ENCODE measurements around the gene CCDC7.
"Not testable (repeated sequence)": the region's sequence is repeated elsewhere in the genome, so short reads cannot be mapped to it uniquely, and the experiment has no call there.

Gene CCDC7

GRCh38 chr10:32627183-32627582 lies 181.2 kb downstream of the CCDC7 start:
- H3K36me3 ChIP-seq (ENCODE audit: insufficient read depth, low read length) = 0 out of 2 replicates have a peak, but pooled peaks cover 3% of the 10 kb centered on the region
- no peaks in the 10 kb centered on the region for H3K27me3 ChIP-seq (ENCODE audit: insufficient read depth, low read length, poor library complexity)
- H3K4me1 ChIP-seq (ENCODE audit: insufficient read depth, low read length) = no peaks in the 10 kb centered on the region
- H4K20me1 ChIP-seq (ENCODE audit: insufficient read depth, low read length) = no peaks in the 10 kb centered on the region
- no peak for ATAC-seq (ENCODE audit: insufficient read depth, low read depth)
- no peak overlapping the region for H3K27ac ChIP-seq (ENCODE audit: low read length)
- no peaks in the 10 kb centered on the region for H3K9me3 ChIP-seq (ENCODE audit: insufficient read depth, low read length, severe bottlenecking)
- H3K4me3 ChIP-seq (ENCODE audit: low read depth in 1 of 2, low read length in 2 of 2) = no peak overlapping the region
- no peaks in the 10 kb centered on the region for H3K79me2 ChIP-seq (ENCODE audit: insufficient read depth, low read length)
- H2AFZ ChIP-seq (ENCODE audit: low read depth, low read length) = no peak overlapping the region
- H3K9ac ChIP-seq (ENCODE audit: low read depth, low read length) = no peak overlapping the region
- DNase-seq = no peak
- no peak overlapping the region for H3K4me2 ChIP-seq (ENCODE audit: insufficient read depth, low read length)
- TF ChIP-seq EZH2 (IDR thresholded peaks at IDR 0.05; ENCODE audit: borderline replicate concordance, low read depth, low read length, severe bottlenecking) (no peak), CTCF (IDR thresholded peaks at IDR 0.05; ENCODE audit: borderline replicate concordance, extremely low read depth, low read length, poor library complexity, severe bottlenecking) (no peak)

GRCh38 chr10:32629910-32630309 lies 184.0 kb downstream of the CCDC7 start:
- Histone ChIP-seq H3K4me1 (ENCODE audit: insufficient read depth, low read length) (no peaks in the 10 kb centered on the region), H3K36me3 (ENCODE audit: insufficient read depth, low read length) (0 out of 2 replicates have a peak, but pooled peaks cover 3% of the 10 kb centered on the region), H3K27me3 (ENCODE audit: insufficient read depth, low read length, poor library complexity) (no peaks in the 10 kb centered on the region), H3K9me3 (ENCODE audit: insufficient read depth, low read length, severe bottlenecking) (no peaks in the 10 kb centered on the region), H3K9ac (ENCODE audit: low read depth, low read length) (no peak overlapping the region), H3K79me2 (ENCODE audit: insufficient read depth, low read length) (no peaks in the 10 kb centered on the region), H3K4me3 (ENCODE audit: low read depth in 1 of 2, low read length in 2 of 2) (no peak overlapping the region), H3K4me2 (ENCODE audit: insufficient read depth, low read length) (no peak overlapping the region), H2AFZ (ENCODE audit: low read depth, low read length) (no peak overlapping the region), H3K27ac (ENCODE audit: low read length) (no peak overlapping the region), H4K20me1 (ENCODE audit: insufficient read depth, low read length) (no peaks in the 10 kb centered on the region)
- no peak for DNase-seq
- no peak for ATAC-seq (ENCODE audit: insufficient read depth, low read depth)
- TF ChIP-seq EZH2 (IDR thresholded peaks at IDR 0.05; ENCODE audit: borderline replicate concordance, low read depth, low read length, severe bottlenecking) (no peak), CTCF (IDR thresholded peaks at IDR 0.05; ENCODE audit: borderline replicate concordance, extremely low read depth, low read length, poor library complexity, severe bottlenecking) (no peak)

- no peak overlapping the region for H2AFZ ChIP-seq (ENCODE audit: low read depth, low read length)
- H3K79me2 ChIP-seq (ENCODE audit: insufficient read depth, low read length) = no peaks in the 10 kb centered on the region
- H3K4me2 ChIP-seq (ENCODE audit: insufficient read depth, low read length) = no peak overlapping the region
- peaks cover 14% of the 10 kb centered on the region for H3K9me3 ChIP-seq (ENCODE audit: insufficient read depth, low read length, severe bottlenecking)
- no peaks in the 10 kb centered on the region; the same call in 1 of the 2 replicates for H3K36me3 ChIP-seq (ENCODE audit: insufficient read depth, low read length)
- DNase-seq (no peak), ATAC-seq (ENCODE audit: insufficient read depth, low read depth) (no peak)
- H4K20me1 ChIP-seq (ENCODE audit: insufficient read depth, low read length) = peaks cover 3% of the 10 kb centered on the region; the same call in 1 of the 2 replicates
- no peaks in the 10 kb centered on the region for H3K27me3 ChIP-seq (ENCODE audit: insufficient read depth, low read length, poor library complexity)
- H3K27ac ChIP-seq (ENCODE audit: low read length) = no peak overlapping the region
- no peak overlapping the region for H3K4me3 ChIP-seq (ENCODE audit: low read depth in 1 of 2, low read length in 2 of 2)
- H3K4me1 ChIP-seq (ENCODE audit: insufficient read depth, low read length) = no peaks in the 10 kb centered on the region
- H3K9ac ChIP-seq (ENCODE audit: low read depth, low read length) = no peak overlapping the region
- TF ChIP-seq CTCF (IDR thresholded peaks at IDR 0.05; ENCODE audit: borderline replicate concordance, extremely low read depth, low read length, poor library complexity, severe bottlenecking) (no peak), EZH2 (IDR thresholded peaks at IDR 0.05; ENCODE audit: borderline replicate concordance, low read depth, low read length, severe bottlenecking) (no peak)
Observed at GRCh38 chr10:32646535-32646934, 200.6 kb downstream of the CCDC7 start.

- Histone ChIP-seq H3K36me3 (ENCODE audit: insufficient read depth, low read length) (no peaks in the 10 kb centered on the region), H3K4me2 (ENCODE audit: insufficient read depth, low read length) (no peak overlapping the region), H3K9me3 (ENCODE audit: insufficient read depth, low read length, severe bottlenecking) (peaks cover 26% of the 10 kb centered on the region), H3K79me2 (ENCODE audit: insufficient read depth, low read length) (no peaks in the 10 kb centered on the region), H4K20me1 (ENCODE audit: insufficient read depth, low read length) (peaks cover 3% of the 10 kb centered on the region; the same call in 1 of the 2 replicates), H2AFZ (ENCODE audit: low read depth, low read length) (no peak overlapping the region), H3K4me1 (ENCODE audit: insufficient read depth, low read length) (no peaks in the 10 kb centered on the region), H3K9ac (ENCODE audit: low read depth, low read length) (no peak overlapping the region), H3K4me3 (ENCODE audit: low read depth in 1 of 2, low read length in 2 of 2) (no peak overlapping the region), H3K27me3 (ENCODE audit: insufficient read depth, low read length, poor library complexity) (no peaks in the 10 kb centered on the region), H3K27ac (ENCODE audit: low read length) (no peak overlapping the region)
- ATAC-seq (ENCODE audit: insufficient read depth, low read depth) = peak; percentile 95
- peak; percentile 66 for TF ChIP-seq CTCF (IDR thresholded peaks at IDR 0.05; ENCODE audit: borderline replicate concordance, extremely low read depth, low read length, poor library complexity, severe bottlenecking)
- no peak for TF ChIP-seq EZH2 (IDR thresholded peaks at IDR 0.05; ENCODE audit: borderline replicate concordance, low read depth, low read length, severe bottlenecking)
- peak; percentile 83 for DNase-seq
Observed at GRCh38 chr10:32650246-32650655, 204.3 kb downstream of the CCDC7 start.

- not testable (repeated sequence) for H3K4me3 ChIP-seq (ENCODE audit: low read depth in 1 of 2, low read length in 2 of 2); H3K4me2 ChIP-seq (ENCODE audit: insufficient read depth, low read length); H4K20me1 ChIP-seq (ENCODE audit: insufficient read depth, low read length); H3K4me1 ChIP-seq (ENCODE audit: insufficient read depth, low read length); ATAC-seq (ENCODE audit: insufficient read depth, low read depth); H2AFZ ChIP-seq (ENCODE audit: low read depth, low read length); H3K27ac ChIP-seq (ENCODE audit: low read length); DNase-seq; H3K9ac ChIP-seq (ENCODE audit: low read depth, low read length); H3K27me3 ChIP-seq (ENCODE audit: insufficient read depth, low read length, poor library complexity); H3K79me2 ChIP-seq (ENCODE audit: insufficient read depth, low read length)
- H3K9me3 ChIP-seq (ENCODE audit: insufficient read depth, low read length, severe bottlenecking) = peaks cover 53% of the 10 kb centered on the region
- peaks cover 11% of the 10 kb centered on the region; the same call in 1 of the 2 replicates for H3K36me3 ChIP-seq (ENCODE audit: insufficient read depth, low read length)
Observed at GRCh38 chr10:32657430-32657829, 211.5 kb downstream of the CCDC7 start.
